Measurements from ENCODE around the gene TIAL1.
A peak's percentile ranks its signal among the peaks of the same experiment; 100 is the strongest.
"Not testable (repeated sequence)": the region's sequence is repeated elsewhere in the genome, so short reads cannot be mapped to it uniquely, and the experiment has no call there.

Gene TIAL1

GRCh38 chr10:119633538-119634218 is 36.9 kb upstream of the TIAL1 start:
- H3K9me3 ChIP-seq (ENCODE audit: control insufficient read depth, low read length) = no peaks in the 10 kb centered on the region
- no peaks in the 10 kb centered on the region for H3K27me3 ChIP-seq (replicated peaks; ENCODE audit: control insufficient read depth, insufficient read depth, low read length)
- DNase-seq (ENCODE audit: low read depth) = no peak
- H3K4me3 ChIP-seq (ENCODE audit: low read length) = no peak overlapping the region
- peaks cover 6% of the 10 kb centered on the region for H3K4me1 ChIP-seq (ENCODE audit: control insufficient read depth, insufficient read depth, low read length)
- H3K9ac ChIP-seq (ENCODE audit: low read length) = peak overlapping the region; percentile 46
- H3K36me3 ChIP-seq (ENCODE audit: control insufficient read depth, insufficient read depth, low read length, severe bottlenecking) = no peaks in the 10 kb centered on the region

DNA sequence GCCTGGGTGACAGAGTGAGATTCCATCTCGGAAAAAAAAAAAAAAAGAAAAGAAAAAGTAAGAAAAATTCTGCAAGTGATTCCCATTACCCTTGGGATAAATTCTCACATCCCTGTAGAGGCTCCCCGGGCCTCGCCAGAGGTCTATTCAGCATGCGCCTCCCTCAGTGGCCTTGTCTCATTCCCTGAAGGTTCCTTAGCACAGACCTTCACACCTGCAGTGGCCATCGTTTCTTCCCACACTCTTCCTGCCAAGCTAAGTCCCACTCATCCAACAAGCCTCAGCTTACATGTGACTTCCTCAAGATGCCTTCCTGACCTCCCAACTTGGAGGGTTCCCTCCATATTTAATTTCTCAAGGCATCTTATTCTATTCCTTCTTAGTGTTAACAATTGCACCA is 33.5 kb upstream of the TIAL1 start:
- no peak overlapping the region for H3K4me3 ChIP-seq (ENCODE audit: low read length)
- H3K9me3 ChIP-seq (ENCODE audit: control insufficient read depth, low read length) = no peaks in the 10 kb centered on the region
- no peaks in the 10 kb centered on the region for H3K36me3 ChIP-seq (ENCODE audit: control insufficient read depth, insufficient read depth, low read length, severe bottlenecking)
- no peak for DNase-seq (ENCODE audit: low read depth)
- H3K27me3 ChIP-seq (replicated peaks; ENCODE audit: control insufficient read depth, insufficient read depth, low read length) = no peaks in the 10 kb centered on the region
- peaks cover 6% of the 10 kb centered on the region for H3K4me1 ChIP-seq (ENCODE audit: control insufficient read depth, insufficient read depth, low read length)
- no peak overlapping the region for H3K9ac ChIP-seq (ENCODE audit: low read length)

GRCh38 chr10:119625570-119626280 is 29.0 kb upstream of the TIAL1 start:
- DNase-seq (ENCODE audit: low read depth) = no peak
- H3K9ac ChIP-seq (ENCODE audit: low read length) = no peak overlapping the region
- no peak overlapping the region for H3K4me3 ChIP-seq (ENCODE audit: low read length)
- no peaks in the 10 kb centered on the region for H3K9me3 ChIP-seq (ENCODE audit: control insufficient read depth, low read length)
- H3K36me3 ChIP-seq (ENCODE audit: control insufficient read depth, insufficient read depth, low read length, severe bottlenecking) = no peaks in the 10 kb centered on the region
- peaks cover 5% of the 10 kb centered on the region for H3K4me1 ChIP-seq (ENCODE audit: control insufficient read depth, insufficient read depth, low read length)
- H3K27me3 ChIP-seq (replicated peaks; ENCODE audit: control insufficient read depth, insufficient read depth, low read length) = no peaks in the 10 kb centered on the region

DNA sequence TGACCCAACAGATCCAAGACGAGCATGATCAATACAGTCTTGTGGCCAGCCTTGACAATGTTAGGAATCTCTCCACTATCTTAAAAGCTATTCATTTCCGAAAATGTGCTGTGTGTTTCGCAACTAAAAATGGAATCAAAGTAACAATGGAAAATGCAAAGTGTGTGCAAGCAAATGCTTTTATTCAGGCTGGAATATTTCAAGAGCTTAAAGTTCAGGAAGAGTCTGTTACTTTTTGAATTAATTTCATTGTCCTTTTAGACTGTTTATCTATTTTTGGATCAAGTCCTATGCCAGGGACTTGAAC is 24.3 kb upstream of the TIAL1 start:
- H3K4me1 ChIP-seq (ENCODE audit: control insufficient read depth, insufficient read depth, low read length) = peaks cover 32% of the 10 kb centered on the region
- DNase-seq (ENCODE audit: low read depth) = no peak
- no peak overlapping the region for H3K9ac ChIP-seq (ENCODE audit: low read length)

DNA sequence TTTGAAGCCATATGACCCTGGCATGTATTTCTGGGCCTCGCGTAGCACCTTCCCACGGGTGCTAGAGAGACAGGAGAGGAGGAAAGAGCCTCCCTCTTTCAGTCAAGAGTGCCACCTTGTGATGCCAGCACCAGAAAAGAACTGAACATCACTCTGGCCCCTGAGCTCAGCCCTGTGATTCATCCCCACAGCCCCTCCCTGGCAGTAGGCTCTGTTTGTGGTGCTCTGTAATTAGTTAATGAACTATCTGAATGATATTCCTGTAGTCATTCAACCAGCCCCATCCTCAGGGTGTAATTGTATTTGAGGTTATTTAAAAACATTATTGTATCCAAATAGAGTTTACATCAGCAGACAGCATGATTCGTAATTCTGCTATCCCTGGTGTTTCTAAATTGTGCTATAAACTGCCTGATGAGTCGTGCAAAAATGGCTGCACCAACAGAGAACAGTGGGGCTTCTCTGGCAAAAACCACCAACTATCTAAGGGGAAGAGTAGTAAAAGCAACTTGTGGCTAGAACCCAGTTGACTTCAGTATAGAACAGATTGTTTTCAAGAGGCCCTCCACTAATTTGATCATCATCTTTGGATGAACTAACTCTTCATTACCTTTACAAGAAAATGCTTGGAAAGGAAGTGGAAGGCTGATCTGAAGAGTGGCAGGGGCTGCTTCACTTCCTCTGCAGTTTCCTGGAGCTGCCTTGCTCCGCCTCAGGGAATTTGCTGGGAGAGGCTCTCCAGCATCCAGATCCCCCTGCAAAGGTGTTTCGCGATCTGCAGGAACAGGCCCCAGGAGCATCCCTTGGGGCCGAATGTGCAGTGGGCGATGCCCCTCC is 23.7 kb upstream of the TIAL1 start:
- Histone ChIP-seq H3K4me1 (ENCODE audit: control insufficient read depth, insufficient read depth, low read length) (peaks cover 32% of the 10 kb centered on the region), H3K4me3 (ENCODE audit: low read length) (no peak overlapping the region), H3K9ac (ENCODE audit: low read length) (no peak overlapping the region), H3K27me3 (replicated peaks; ENCODE audit: control insufficient read depth, insufficient read depth, low read length) (no peaks in the 10 kb centered on the region), H3K9me3 (ENCODE audit: control insufficient read depth, low read length) (no peaks in the 10 kb centered on the region), H3K36me3 (ENCODE audit: control insufficient read depth, insufficient read depth, low read length, severe bottlenecking) (no peaks in the 10 kb centered on the region)
- DNase-seq (ENCODE audit: low read depth) = peak; percentile 27

More for the DNA sequence above, 24.3 kb upstream of the TIAL1 start:
- Histone ChIP-seq H3K9me3 (ENCODE audit: control insufficient read depth, low read length) (no peaks in the 10 kb centered on the region), H3K27me3 (replicated peaks; ENCODE audit: control insufficient read depth, insufficient read depth, low read length) (no peaks in the 10 kb centered on the region), H3K36me3 (ENCODE audit: control insufficient read depth, insufficient read depth, low read length, severe bottlenecking) (no peaks in the 10 kb centered on the region), H3K4me3 (ENCODE audit: low read length) (no peak overlapping the region)

- not testable (repeated sequence) for H3K4me3 ChIP-seq (ENCODE audit: low read length); H3K9ac ChIP-seq (ENCODE audit: low read length); H3K27me3 ChIP-seq (replicated peaks; ENCODE audit: control insufficient read depth, insufficient read depth, low read length); H3K9me3 ChIP-seq (ENCODE audit: control insufficient read depth, low read length); H3K36me3 ChIP-seq (ENCODE audit: control insufficient read depth, insufficient read depth, low read length, severe bottlenecking); DNase-seq (ENCODE audit: low read depth)
- H3K4me1 ChIP-seq (ENCODE audit: control insufficient read depth, insufficient read depth, low read length) = peaks cover 32% of the 10 kb centered on the region
Measured at GRCh38 chr10:119619811-119620210, 23.0 kb upstream of the TIAL1 start.

GRCh38 chr10:119619215-119619614 is 22.5 kb upstream of the TIAL1 start:
- H3K9me3 ChIP-seq (ENCODE audit: control insufficient read depth, low read length) = no peaks in the 10 kb centered on the region
- H3K27me3 ChIP-seq (replicated peaks; ENCODE audit: control insufficient read depth, insufficient read depth, low read length) = no peaks in the 10 kb centered on the region
- peaks cover 32% of the 10 kb centered on the region for H3K4me1 ChIP-seq (ENCODE audit: control insufficient read depth, insufficient read depth, low read length)
- no peak overlapping the region for H3K9ac ChIP-seq (ENCODE audit: low read length)
- no peak overlapping the region for H3K4me3 ChIP-seq (ENCODE audit: low read length)
- DNase-seq (ENCODE audit: low read depth) = no peak
- H3K36me3 ChIP-seq (ENCODE audit: control insufficient read depth, insufficient read depth, low read length, severe bottlenecking) = no peaks in the 10 kb centered on the region

DNA sequence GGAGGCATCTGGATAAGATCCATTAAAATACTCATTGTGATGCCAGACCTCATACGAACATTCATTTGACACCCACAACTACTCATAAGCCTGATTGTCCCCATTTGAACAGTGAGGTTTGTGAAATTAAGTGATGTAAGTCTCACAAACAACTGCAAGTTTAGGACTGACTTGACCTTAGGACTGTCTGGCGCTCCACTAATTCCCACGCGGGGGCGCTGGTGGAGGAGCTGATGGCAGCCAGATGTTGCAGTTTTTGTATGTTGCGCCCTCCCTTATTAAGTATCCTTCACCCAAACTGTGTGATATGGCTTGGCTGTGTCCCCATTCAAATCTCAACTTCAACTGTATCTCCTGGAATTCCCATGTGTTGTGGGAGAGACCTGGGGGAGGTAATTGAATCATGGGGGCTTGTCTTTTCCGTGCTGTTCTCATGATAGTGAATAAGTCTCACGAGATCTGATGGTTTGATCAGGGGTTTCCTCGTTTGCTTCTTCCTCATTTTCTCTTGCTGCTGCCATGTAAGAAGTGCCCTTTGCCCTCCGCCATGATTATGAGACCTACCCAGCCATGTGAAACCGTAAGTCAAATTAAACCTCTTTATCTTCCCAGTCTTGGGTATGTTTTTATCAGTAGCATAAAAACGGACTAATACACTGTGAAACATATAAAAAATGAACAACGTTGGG is 20.3 kb upstream of the TIAL1 start:
- Histone ChIP-seq H3K9me3 (ENCODE audit: control insufficient read depth, low read length) (no peaks in the 10 kb centered on the region), H3K36me3 (ENCODE audit: control insufficient read depth, insufficient read depth, low read length, severe bottlenecking) (no peaks in the 10 kb centered on the region), H3K27me3 (replicated peaks; ENCODE audit: control insufficient read depth, insufficient read depth, low read length) (no peaks in the 10 kb centered on the region), H3K4me3 (ENCODE audit: low read length) (no peak overlapping the region), H3K4me1 (ENCODE audit: control insufficient read depth, insufficient read depth, low read length) (peaks cover 32% of the 10 kb centered on the region), H3K9ac (ENCODE audit: low read length) (no peak overlapping the region)
- no peak for DNase-seq (ENCODE audit: low read depth)

DNA sequence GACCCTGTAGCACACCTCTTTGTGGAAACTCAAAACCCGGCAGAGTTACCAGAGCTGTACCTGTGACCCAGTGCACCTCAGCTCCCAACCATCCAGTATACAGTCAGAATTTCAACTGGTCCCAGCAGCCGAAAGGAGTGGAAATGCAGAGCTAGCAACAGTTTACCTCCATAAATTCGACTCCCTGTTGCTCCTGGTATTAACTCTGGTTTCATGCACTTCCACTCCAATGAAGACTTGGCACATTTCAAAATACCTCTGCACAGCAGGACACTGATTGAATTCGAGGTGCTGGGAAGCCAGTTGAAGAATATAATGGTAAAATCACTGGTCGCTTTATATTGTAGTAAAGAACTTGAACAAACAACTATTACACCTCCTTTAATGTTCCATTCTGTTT is 17.9 kb upstream of the TIAL1 start:
- H3K27me3 ChIP-seq (replicated peaks; ENCODE audit: control insufficient read depth, insufficient read depth, low read length) = no peaks in the 10 kb centered on the region
- H3K4me1 ChIP-seq (ENCODE audit: control insufficient read depth, insufficient read depth, low read length) = peaks cover 21% of the 10 kb centered on the region
- no peak overlapping the region for H3K9ac ChIP-seq (ENCODE audit: low read length)
- no peak overlapping the region for H3K4me3 ChIP-seq (ENCODE audit: low read length)
- no peaks in the 10 kb centered on the region for H3K9me3 ChIP-seq (ENCODE audit: control insufficient read depth, low read length)
- H3K36me3 ChIP-seq (ENCODE audit: control insufficient read depth, insufficient read depth, low read length, severe bottlenecking) = no peaks in the 10 kb centered on the region
- DNase-seq (ENCODE audit: low read depth) = no peak

DNA sequence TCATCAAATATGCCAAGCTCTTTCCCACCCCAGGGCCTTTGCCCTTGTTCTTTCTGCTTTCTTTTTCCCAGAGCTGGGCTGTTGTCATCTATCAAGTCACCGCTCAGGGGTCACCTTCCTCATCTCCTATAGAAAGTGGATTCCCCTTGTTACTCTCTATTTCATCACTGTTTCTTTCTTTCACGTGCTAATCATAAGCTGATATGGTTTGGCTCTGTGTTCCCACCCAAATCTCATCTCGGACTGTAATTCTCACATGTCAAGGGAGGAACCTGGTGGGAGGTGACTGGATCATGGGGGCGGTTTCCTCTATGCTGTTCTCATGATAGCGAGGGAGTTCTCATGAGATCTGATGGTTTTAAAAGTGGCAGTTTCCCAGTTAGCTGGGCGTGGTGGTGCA is 17.0 kb upstream of the TIAL1 start:
- peaks cover 15% of the 10 kb centered on the region for H3K4me1 ChIP-seq (ENCODE audit: control insufficient read depth, insufficient read depth, low read length)

GRCh38 chr10:119611433-119611832 is 14.7 kb upstream of the TIAL1 start:
- Histone ChIP-seq H3K9ac (ENCODE audit: low read length) (no peak overlapping the region), H3K27me3 (replicated peaks; ENCODE audit: control insufficient read depth, insufficient read depth, low read length) (no peaks in the 10 kb centered on the region), H3K9me3 (ENCODE audit: control insufficient read depth, low read length) (no peaks in the 10 kb centered on the region), H3K4me3 (ENCODE audit: low read length) (no peak overlapping the region), H3K36me3 (ENCODE audit: control insufficient read depth, insufficient read depth, low read length, severe bottlenecking) (no peaks in the 10 kb centered on the region), H3K4me1 (ENCODE audit: control insufficient read depth, insufficient read depth, low read length) (peaks cover 2% of the 10 kb centered on the region)
- DNase-seq (ENCODE audit: low read depth) = no peak

More for the DNA sequence above, 17.0 kb upstream of the TIAL1 start:
- H3K9ac ChIP-seq (ENCODE audit: low read length) = no peak overlapping the region
- no peaks in the 10 kb centered on the region for H3K36me3 ChIP-seq (ENCODE audit: control insufficient read depth, insufficient read depth, low read length, severe bottlenecking)
- H3K27me3 ChIP-seq (replicated peaks; ENCODE audit: control insufficient read depth, insufficient read depth, low read length) = no peaks in the 10 kb centered on the region
- DNase-seq (ENCODE audit: low read depth) = no peak
- H3K9me3 ChIP-seq (ENCODE audit: control insufficient read depth, low read length) = no peaks in the 10 kb centered on the region
- H3K4me3 ChIP-seq (ENCODE audit: low read length) = no peak overlapping the region

All from adipocyte (in vitro differentiated cells).